PC-9 (cell line): ENCODE measurements around the gene NRBP1.

Experiments used
- EZH2 ChIP-seq: fragments of 200-600 bp; sonication (generic); IDR thresholded peaks from 2 replicates; pipeline ENCODE4 v1.8.0; 2017; ENCODE audit warnings: antibody characterized with exemption, low read depth
- TF ChIP-seq, protein P1 (sequence below): fragments of 200-600 bp; sonication (generic); conservative IDR thresholded peaks from 2 replicates; pipeline ENCODE4 v1.6.1; 2017; ENCODE audit warnings: mixed run types, antibody characterized with exemption, mild to moderate bottlenecking, moderate library complexity

- TF ChIP-seq, protein P1, sequence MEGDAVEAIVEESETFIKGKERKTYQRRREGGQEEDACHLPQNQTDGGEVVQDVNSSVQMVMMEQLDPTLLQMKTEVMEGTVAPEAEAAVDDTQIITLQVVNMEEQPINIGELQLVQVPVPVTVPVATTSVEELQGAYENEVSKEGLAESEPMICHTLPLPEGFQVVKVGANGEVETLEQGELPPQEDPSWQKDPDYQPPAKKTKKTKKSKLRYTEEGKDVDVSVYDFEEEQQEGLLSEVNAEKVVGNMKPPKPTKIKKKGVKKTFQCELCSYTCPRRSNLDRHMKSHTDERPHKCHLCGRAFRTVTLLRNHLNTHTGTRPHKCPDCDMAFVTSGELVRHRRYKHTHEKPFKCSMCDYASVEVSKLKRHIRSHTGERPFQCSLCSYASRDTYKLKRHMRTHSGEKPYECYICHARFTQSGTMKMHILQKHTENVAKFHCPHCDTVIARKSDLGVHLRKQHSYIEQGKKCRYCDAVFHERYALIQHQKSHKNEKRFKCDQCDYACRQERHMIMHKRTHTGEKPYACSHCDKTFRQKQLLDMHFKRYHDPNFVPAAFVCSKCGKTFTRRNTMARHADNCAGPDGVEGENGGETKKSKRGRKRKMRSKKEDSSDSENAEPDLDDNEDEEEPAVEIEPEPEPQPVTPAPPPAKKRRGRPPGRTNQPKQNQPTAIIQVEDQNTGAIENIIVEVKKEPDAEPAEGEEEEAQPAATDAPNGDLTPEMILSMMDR: peak; percentile 68
- no peak for TF ChIP-seq EZH2
These were observed 13.8 kb downstream of the NRBP1 start, which contains the start of gene KRTCAP3 for GRCh38 chr2:27441958-27442919.
